Tibial nerve (tissue), 4 donors: ENCODE data around the gene MGLL.

ENCODE experiments used
- CTCF ChIP-seq, 5 experiments: fragments of 200-600 bp in 3 of 5; fragments of 450-650 bp in 2 of 5; sonication (generic) in 3 of 5; IDR thresholded peaks; one replicate each; pipeline ENCODE4 v1.5.1; 2016 to 2019; ENCODE audit warnings: antibody characterized with exemption in 5 of 5, mild to moderate bottlenecking in 3 of 5, moderate library complexity in 2 of 5
- EP300 ChIP-seq, 2 donors: sonication (generic); formaldehyde crosslinking; IDR thresholded peaks; one replicate each; pipeline ENCODE4 v1.6.1; 2017; ENCODE audit warnings: antibody characterized with exemption in 2 of 2, mild to moderate bottlenecking in 1 of 2
- POLR2A ChIP-seq, 2 donors: fragments of 450-650 bp; IDR thresholded peaks; one replicate each; pipeline ENCODE4 v1.6.1; 2017; ENCODE audit warnings: antibody characterized with exemption in 2 of 2, mild to moderate bottlenecking in 2 of 2, moderate library complexity in 2 of 2

- TF ChIP-seq CTCF (IDR thresholded peaks at IDR 0.05): no peak
- TF ChIP-seq POLR2A (IDR thresholded peaks at IDR 0.05): no peak
- TF ChIP-seq EP300 (IDR thresholded peaks at IDR 0.05): no peak
Measured at GRCh38 chr3:127865941-127866340, 43.6 kb upstream of the MGLL start.
